HEK293 (cell line): ENCODE results near the gene WWOX.

ENCODE experiments used
- CTCF ChIA-PET: fragments of 350-600 bp; formaldehyde crosslinking; extraction: SDS; loops from one replicate; lab custom pipeline; 2021; ENCODE audit warnings: antibody characterized with exemption; lab: Yijun Ruan, JAX
- POLR2A ChIA-PET: fragments of 300-600 bp; formaldehyde crosslinking; extraction: SDS; loops from one replicate; lab custom pipeline; 2020; ENCODE audit warnings: antibody characterized with exemption, inconsistent platforms; lab: Yijun Ruan, JAX
- H3K27ac ChIP-seq: fragments of 200-500 bp; sonication (Bioruptor generic); 2 replicates; pipeline ENCODE4 v1.5.1; 2014; ENCODE audit warnings: low read depth, low read length, control low read depth, inconsistent platforms; ENCODE audit errors: extremely low read depth
- H3K36me3 ChIP-seq, 2 experiments: fragments of 200-500 bp in 1 of 2; sonication (Bioruptor generic) in 1 of 2; 1 replicate in 1 of 2; 2 replicates in 1 of 2; pipeline ENCODE4 v1.5.1; 2014 to 2017; ENCODE audit warnings: inconsistent platforms in 2 of 2, low read length in 2 of 2; ENCODE audit not compliant: control insufficient read depth in 2 of 2, insufficient read depth in 1 of 2
- H3K4me1 ChIP-seq: fragments of 200-500 bp; sonication (Bioruptor generic); 2 replicates; pipeline ENCODE4 v1.5.1; 2014; ENCODE audit warnings: mild to moderate bottlenecking, low read length, inconsistent platforms; ENCODE audit not compliant: control insufficient read depth, insufficient read depth
- H3K4me3 ChIP-seq: 2 replicates; pipeline ENCODE4 v1.5.1; 2011; ENCODE audit warnings: low read depth, mild to moderate bottlenecking, control low read depth, low read length, moderate library complexity
- H3K9me3 ChIP-seq: fragments of 200-500 bp; sonication (Bioruptor generic); 2 replicates; pipeline ENCODE4 v1.5.1; 2014; ENCODE audit warnings: low read depth, low read length, inconsistent platforms; ENCODE audit not compliant: control insufficient read depth, insufficient read depth
- EGR2 ChIP-seq: fragments of 450-650 bp; formaldehyde crosslinking; IDR thresholded peaks from 2 replicates; pipeline ENCODE4 v1.5.1; 2016; ENCODE audit warnings: low read depth, missing biosample characterization, missing genetic modification characterization
- GLIS1 ChIP-seq: fragments of 450-650 bp; formaldehyde crosslinking; IDR thresholded peaks from 2 replicates; pipeline ENCODE4 v1.5.1; 2016; ENCODE audit warnings: missing biosample characterization, missing genetic modification characterization
- GLIS2 ChIP-seq: fragments of 450-650 bp; formaldehyde crosslinking; IDR thresholded peaks from 2 replicates; pipeline ENCODE4 v1.5.1; 2016; ENCODE audit warnings: missing biosample characterization, missing genetic modification characterization
- HOXD13 ChIP-seq: sonication (generic); formaldehyde crosslinking; IDR thresholded peaks from 2 replicates; pipeline ENCODE4 v1.8.0; 2022; ENCODE audit warnings: missing genetic modification reagents, borderline replicate concordance
- KLF1 ChIP-seq: fragments of 450-650 bp; formaldehyde crosslinking; IDR thresholded peaks from 2 replicates; pipeline ENCODE4 v1.5.1; 2016; ENCODE audit warnings: missing biosample characterization, missing genetic modification characterization
- MYNN ChIP-seq: fragments of 450-650 bp; formaldehyde crosslinking; IDR thresholded peaks from 2 replicates; pipeline ENCODE4 v1.5.1; 2016; ENCODE audit warnings: missing biosample characterization, missing genetic modification characterization, borderline replicate concordance
- MZF1 ChIP-seq: fragments of 450-650 bp; formaldehyde crosslinking; IDR thresholded peaks from 2 replicates; pipeline ENCODE4 v1.5.1; 2017; ENCODE audit warnings: missing biosample characterization, missing genetic modification characterization, borderline replicate concordance
- ZNF10 ChIP-seq: fragments of 450-650 bp; formaldehyde crosslinking; IDR thresholded peaks from 2 replicates; pipeline ENCODE4 v1.5.1; 2017; ENCODE audit warnings: missing biosample characterization, missing genetic modification characterization
- ZNF174 ChIP-seq: fragments of 450-650 bp; formaldehyde crosslinking; IDR thresholded peaks from 2 replicates; pipeline ENCODE4 v1.5.0; 2017; ENCODE audit warnings: missing biosample characterization, mild to moderate bottlenecking, missing genetic modification characterization
- ZNF391 ChIP-seq: fragments of 450-650 bp; formaldehyde crosslinking; IDR thresholded peaks from 2 replicates; pipeline ENCODE4 v1.5.1; 2016; ENCODE audit warnings: low read depth, missing biosample characterization, missing genetic modification characterization, borderline replicate concordance
- ZNF48 ChIP-seq: fragments of 450-650 bp; formaldehyde crosslinking; IDR thresholded peaks from 2 replicates; pipeline ENCODE4 v1.5.1; 2016; ENCODE audit warnings: missing biosample characterization, missing genetic modification characterization
- ZNF571 ChIP-seq: fragments of 450-650 bp; formaldehyde crosslinking; IDR thresholded peaks from 2 replicates; pipeline ENCODE4 v1.5.0; 2017; ENCODE audit warnings: missing biosample characterization, missing genetic modification characterization
- ZNF629 ChIP-seq: fragments of 450-650 bp; formaldehyde crosslinking; IDR thresholded peaks from 2 replicates; pipeline ENCODE4 v1.5.1; 2017; ENCODE audit warnings: missing biosample characterization, missing genetic modification characterization
- TF ChIP-seq, protein P1 (sequence below): fragments of 450-650 bp; formaldehyde crosslinking; IDR thresholded peaks from 2 replicates; pipeline ENCODE4 v1.5.1; 2016; ENCODE audit warnings: missing biosample characterization, missing genetic modification characterization
- TF ChIP-seq, protein P2 (sequence below): sonication (generic); formaldehyde crosslinking; IDR thresholded peaks from 2 replicates; pipeline ENCODE4 v1.8.1; 2022; ENCODE audit warnings: mild to moderate bottlenecking, moderate library complexity, missing genetic modification reagents
- TF ChIP-seq, protein P3 (sequence below): fragments of 450-650 bp; formaldehyde crosslinking; IDR thresholded peaks from 2 replicates; pipeline ENCODE4 v1.5.1; 2016; ENCODE audit warnings: missing biosample characterization, missing genetic modification characterization
- TF ChIP-seq, protein P4 (sequence below): fragments of 450-650 bp; formaldehyde crosslinking; IDR thresholded peaks from 2 replicates; pipeline ENCODE4 v1.5.1; 2016; ENCODE audit warnings: missing biosample characterization, missing genetic modification characterization, low read depth
- TF ChIP-seq, protein P5 (sequence below): fragments of 450-650 bp; formaldehyde crosslinking; IDR thresholded peaks from 2 replicates; pipeline ENCODE4 v1.5.1; 2016; ENCODE audit warnings: missing biosample characterization, missing genetic modification characterization

WWOX gene

DNA sequence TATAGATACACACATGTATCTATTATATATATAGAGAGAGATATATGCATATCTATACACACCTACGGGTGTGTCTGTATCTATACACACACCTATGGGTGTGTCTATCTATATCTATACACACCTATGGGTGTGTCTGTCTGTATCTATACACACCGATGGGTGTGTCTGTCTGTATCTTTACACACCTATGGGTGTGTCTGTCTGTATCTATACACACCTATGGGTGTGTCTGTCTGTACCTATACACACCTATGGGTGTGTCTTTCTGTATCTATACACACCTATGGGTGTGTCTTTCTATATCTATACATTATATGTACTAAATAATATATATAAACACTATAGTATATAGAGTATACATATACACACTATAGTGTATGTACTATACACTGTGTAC, 762.6 kb downstream of the WWOX start:
- H3K4me1 ChIP-seq: no peaks in the 10 kb centered on the region
- POLR2A ChIA-PET: no interaction called here
- TF ChIP-seq KLF1 (tag by site-specific recombination): peak; percentile 96
- no peak for TF ChIP-seq ZNF10 (tag by site-specific recombination)
- TF ChIP-seq, all 188 proteins: peak for 1
- CTCF ChIA-PET: no interaction called here
- H3K9me3 ChIP-seq: no peaks in the 10 kb centered on the region
- no peak overlapping the region for H3K27ac ChIP-seq
- H3K36me3 ChIP-seq: no peaks in the 10 kb centered on the region
- H3K4me3 ChIP-seq: no peak overlapping the region

DNA sequence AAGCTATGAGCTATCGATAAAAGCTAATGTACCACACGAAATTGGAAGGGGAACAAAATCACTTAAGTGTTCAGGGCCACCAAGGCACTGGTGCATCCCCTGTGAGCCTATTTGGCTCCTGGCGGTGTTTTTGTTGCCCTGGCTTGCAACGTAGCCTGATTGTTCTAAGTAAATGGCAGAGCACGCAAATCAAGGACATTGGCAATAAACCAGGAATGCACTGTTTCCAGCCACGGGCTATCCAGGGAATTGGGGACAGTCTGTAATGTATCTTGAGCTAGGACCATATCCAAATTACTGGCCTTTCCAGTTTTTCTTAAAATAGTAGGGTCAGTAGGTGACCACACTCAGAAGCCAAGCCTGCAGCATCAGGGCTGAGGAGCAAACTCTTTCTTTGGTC, 767.1 kb downstream of the WWOX start:
- CTCF ChIA-PET: interaction anchor here (0.6 kb wide), 1 partner anchor 21 kb away, joined by 3 read pairs; no protein-coding TSS in a partner anchor

DNA sequence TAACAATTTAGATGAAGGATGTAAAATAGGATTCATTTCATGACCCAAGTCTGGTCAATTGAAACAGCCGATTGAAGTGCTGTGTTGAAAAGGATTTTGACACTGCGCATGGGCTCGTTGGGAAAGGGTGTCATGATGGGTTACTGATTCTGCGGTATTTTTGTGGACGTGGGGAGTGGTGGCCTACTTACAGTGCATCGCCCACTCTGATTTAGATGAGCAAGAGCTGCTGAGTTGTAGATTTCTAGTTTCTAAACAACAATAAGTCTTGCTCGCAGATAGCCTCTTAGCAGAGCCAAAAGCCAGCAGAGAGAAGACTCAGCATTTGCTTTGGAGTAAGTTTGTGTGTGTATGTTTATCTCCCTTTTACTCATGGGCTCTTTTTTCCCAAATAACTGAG, 770.0 kb downstream of the WWOX start:
- CTCF ChIA-PET: interaction anchor here (0.6 kb wide), 1 partner anchor 582 kb away, joined by 4 read pairs; no protein-coding TSS in a partner anchor
- Histone ChIP-seq H3K4me3 (no peak overlapping the region), H3K9me3 (no peaks in the 10 kb centered on the region), H3K4me1 (no peaks in the 10 kb centered on the region), H3K36me3 (no peaks in the 10 kb centered on the region), H3K27ac (no peak overlapping the region)
- POLR2A ChIA-PET: no interaction called here
- TF ChIP-seq ZNF391 (tag by site-specific recombination) (no peak), MYNN (tag by site-specific recombination) (no peak), ZNF174 (no peak), ZNF48 (tag by site-specific recombination) (no peak)
- TF ChIP-seq, protein P1, sequence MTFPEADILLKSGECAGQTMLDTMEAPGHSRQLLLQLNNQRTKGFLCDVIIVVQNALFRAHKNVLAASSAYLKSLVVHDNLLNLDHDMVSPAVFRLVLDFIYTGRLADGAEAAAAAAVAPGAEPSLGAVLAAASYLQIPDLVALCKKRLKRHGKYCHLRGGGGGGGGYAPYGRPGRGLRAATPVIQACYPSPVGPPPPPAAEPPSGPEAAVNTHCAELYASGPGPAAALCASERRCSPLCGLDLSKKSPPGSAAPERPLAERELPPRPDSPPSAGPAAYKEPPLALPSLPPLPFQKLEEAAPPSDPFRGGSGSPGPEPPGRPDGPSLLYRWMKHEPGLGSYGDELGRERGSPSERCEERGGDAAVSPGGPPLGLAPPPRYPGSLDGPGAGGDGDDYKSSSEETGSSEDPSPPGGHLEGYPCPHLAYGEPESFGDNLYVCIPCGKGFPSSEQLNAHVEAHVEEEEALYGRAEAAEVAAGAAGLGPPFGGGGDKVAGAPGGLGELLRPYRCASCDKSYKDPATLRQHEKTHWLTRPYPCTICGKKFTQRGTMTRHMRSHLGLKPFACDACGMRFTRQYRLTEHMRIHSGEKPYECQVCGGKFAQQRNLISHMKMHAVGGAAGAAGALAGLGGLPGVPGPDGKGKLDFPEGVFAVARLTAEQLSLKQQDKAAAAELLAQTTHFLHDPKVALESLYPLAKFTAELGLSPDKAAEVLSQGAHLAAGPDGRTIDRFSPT: no peak
- TF ChIP-seq, protein P2, sequence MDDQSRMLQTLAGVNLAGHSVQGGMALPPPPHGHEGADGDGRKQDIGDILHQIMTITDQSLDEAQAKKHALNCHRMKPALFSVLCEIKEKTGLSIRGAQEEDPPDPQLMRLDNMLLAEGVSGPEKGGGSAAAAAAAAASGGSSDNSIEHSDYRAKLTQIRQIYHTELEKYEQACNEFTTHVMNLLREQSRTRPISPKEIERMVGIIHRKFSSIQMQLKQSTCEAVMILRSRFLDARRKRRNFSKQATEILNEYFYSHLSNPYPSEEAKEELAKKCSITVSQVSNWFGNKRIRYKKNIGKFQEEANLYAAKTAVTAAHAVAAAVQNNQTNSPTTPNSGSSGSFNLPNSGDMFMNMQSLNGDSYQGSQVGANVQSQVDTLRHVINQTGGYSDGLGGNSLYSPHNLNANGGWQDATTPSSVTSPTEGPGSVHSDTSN (CRISPR knock-in tag): no peak
- TF ChIP-seq, protein P3, sequence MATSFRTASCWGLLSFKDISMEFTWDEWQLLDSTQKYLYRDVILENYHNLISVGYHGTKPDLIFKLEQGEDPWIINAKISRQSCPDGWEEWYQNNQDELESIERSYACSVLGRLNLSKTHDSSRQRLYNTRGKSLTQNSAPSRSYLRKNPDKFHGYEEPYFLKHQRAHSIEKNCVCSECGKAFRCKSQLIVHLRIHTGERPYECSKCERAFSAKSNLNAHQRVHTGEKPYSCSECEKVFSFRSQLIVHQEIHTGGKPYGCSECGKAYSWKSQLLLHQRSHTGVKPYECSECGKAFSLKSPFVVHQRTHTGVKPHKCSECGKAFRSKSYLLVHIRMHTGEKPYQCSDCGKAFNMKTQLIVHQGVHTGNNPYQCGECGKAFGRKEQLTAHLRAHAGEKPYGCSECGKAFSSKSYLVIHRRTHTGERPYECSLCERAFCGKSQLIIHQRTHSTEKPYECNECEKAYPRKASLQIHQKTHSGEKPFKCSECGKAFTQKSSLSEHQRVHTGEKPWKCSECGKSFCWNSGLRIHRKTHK (tag by site-specific recombination): no peak

More for the DNA sequence above, 767.1 kb downstream of the WWOX start:
- no peak for TF ChIP-seq EGR2 (tag by site-specific recombination)
- no peak for TF ChIP-seq ZNF629
- no peak for TF ChIP-seq GLIS2 (tag by site-specific recombination)
- TF ChIP-seq HOXD13 (CRISPR knock-in tag): no peak
- TF ChIP-seq GLIS1 (tag by site-specific recombination): no peak
- TF ChIP-seq, protein P4, sequence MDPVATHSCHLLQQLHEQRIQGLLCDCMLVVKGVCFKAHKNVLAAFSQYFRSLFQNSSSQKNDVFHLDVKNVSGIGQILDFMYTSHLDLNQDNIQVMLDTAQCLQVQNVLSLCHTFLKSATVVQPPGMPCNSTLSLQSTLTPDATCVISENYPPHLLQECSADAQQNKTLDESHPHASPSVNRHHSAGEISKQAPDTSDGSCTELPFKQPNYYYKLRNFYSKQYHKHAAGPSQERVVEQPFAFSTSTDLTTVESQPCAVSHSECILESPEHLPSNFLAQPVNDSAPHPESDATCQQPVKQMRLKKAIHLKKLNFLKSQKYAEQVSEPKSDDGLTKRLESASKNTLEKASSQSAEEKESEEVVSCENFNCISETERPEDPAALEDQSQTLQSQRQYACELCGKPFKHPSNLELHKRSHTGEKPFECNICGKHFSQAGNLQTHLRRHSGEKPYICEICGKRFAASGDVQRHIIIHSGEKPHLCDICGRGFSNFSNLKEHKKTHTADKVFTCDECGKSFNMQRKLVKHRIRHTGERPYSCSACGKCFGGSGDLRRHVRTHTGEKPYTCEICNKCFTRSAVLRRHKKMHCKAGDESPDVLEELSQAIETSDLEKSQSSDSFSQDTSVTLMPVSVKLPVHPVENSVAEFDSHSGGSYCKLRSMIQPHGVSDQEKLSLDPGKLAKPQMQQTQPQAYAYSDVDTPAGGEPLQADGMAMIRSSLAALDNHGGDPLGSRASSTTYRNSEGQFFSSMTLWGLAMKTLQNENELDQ: no peak
- TF ChIP-seq, protein P5, sequence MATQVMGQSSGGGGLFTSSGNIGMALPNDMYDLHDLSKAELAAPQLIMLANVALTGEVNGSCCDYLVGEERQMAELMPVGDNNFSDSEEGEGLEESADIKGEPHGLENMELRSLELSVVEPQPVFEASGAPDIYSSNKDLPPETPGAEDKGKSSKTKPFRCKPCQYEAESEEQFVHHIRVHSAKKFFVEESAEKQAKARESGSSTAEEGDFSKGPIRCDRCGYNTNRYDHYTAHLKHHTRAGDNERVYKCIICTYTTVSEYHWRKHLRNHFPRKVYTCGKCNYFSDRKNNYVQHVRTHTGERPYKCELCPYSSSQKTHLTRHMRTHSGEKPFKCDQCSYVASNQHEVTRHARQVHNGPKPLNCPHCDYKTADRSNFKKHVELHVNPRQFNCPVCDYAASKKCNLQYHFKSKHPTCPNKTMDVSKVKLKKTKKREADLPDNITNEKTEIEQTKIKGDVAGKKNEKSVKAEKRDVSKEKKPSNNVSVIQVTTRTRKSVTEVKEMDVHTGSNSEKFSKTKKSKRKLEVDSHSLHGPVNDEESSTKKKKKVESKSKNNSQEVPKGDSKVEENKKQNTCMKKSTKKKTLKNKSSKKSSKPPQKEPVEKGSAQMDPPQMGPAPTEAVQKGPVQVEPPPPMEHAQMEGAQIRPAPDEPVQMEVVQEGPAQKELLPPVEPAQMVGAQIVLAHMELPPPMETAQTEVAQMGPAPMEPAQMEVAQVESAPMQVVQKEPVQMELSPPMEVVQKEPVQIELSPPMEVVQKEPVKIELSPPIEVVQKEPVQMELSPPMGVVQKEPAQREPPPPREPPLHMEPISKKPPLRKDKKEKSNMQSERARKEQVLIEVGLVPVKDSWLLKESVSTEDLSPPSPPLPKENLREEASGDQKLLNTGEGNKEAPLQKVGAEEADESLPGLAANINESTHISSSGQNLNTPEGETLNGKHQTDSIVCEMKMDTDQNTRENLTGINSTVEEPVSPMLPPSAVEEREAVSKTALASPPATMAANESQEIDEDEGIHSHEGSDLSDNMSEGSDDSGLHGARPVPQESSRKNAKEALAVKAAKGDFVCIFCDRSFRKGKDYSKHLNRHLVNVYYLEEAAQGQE: no peak
- no peak for TF ChIP-seq ZNF571
- TF ChIP-seq MZF1 (tag by site-specific recombination): no peak
- Histone ChIP-seq H3K36me3 (no peaks in the 10 kb centered on the region), H3K4me1 (no peaks in the 10 kb centered on the region), H3K27ac (no peak overlapping the region), H3K4me3 (no peak overlapping the region), H3K9me3 (no peaks in the 10 kb centered on the region)
- POLR2A ChIA-PET: no interaction called here
